Smooth muscle cell (in vitro differentiated cells): ENCODE data around the gene MRPS27. TPM values are rescaled to one million over a fixed set of nuclear protein-coding genes. Genes with fewer than 3 reads are reported as not detected.

ENCODE experiments used
- DNase-seq: peaks from one replicate; lab custom pipeline; 2025; ENCODE audit not compliant: unreplicated experiment; lab: John Stamatoyannopoulos, UW
- H2AFZ ChIP-seq: fragments of 200-600 bp; sonication (generic); 2 replicates; pipeline ENCODE4 v1.6.0; 2016; ENCODE audit warnings: antibody characterized with exemption, low read depth, mild to moderate bottlenecking
- H3F3A ChIP-seq: fragments of 200-600 bp; sonication (generic); 2 replicates; pipeline ENCODE4 v1.6.0; 2017; ENCODE audit warnings: antibody characterized with exemption, low read depth
- H3K27ac ChIP-seq: fragments of 200-600 bp; sonication (generic); 2 replicates; pipeline ENCODE4 v1.5.1; 2016; ENCODE audit warnings: low read depth, mild to moderate bottlenecking
- H3K27me3 ChIP-seq: fragments of 200-600 bp; sonication (generic); 2 replicates; pipeline ENCODE4 v1.6.1; 2016; ENCODE audit warnings: low read depth, mild to moderate bottlenecking
- H3K36me3 ChIP-seq: fragments of 200-600 bp; sonication (generic); 2 replicates; pipeline ENCODE4 v1.5.1; 2016; ENCODE audit warnings: low read depth
- H3K4me1 ChIP-seq: fragments of 200-600 bp; sonication (generic); 2 replicates; pipeline ENCODE4 v1.5.1; 2016; ENCODE audit warnings: low read depth
- H3K4me2 ChIP-seq: fragments of 200-600 bp; sonication (generic); 2 replicates; pipeline ENCODE4 v1.6.0; 2016; ENCODE audit warnings: mild to moderate bottlenecking
- H3K4me3 ChIP-seq: fragments of 200-600 bp; sonication (generic); 2 replicates; pipeline ENCODE4 v1.5.1; 2016; ENCODE audit warnings: mild to moderate bottlenecking
- H3K79me2 ChIP-seq: fragments of 200-600 bp; sonication (generic); 2 replicates; pipeline ENCODE4 v1.6.0; 2016; ENCODE audit warnings: low read depth, mild to moderate bottlenecking
- H3K9ac ChIP-seq: fragments of 200-600 bp; sonication (generic); 2 replicates; pipeline ENCODE4 v1.6.0; 2016; ENCODE audit warnings: low read depth
- H3K9me3 ChIP-seq: fragments of 200-600 bp; sonication (generic); replicated peaks from 2 replicates; pipeline ENCODE4 v1.5.1; 2016; ENCODE audit warnings: low read depth
- H4K20me1 ChIP-seq: fragments of 200-600 bp; sonication (generic); 2 replicates; pipeline ENCODE4 v1.6.0; 2016; ENCODE audit warnings: low read depth
- CTCF ChIP-seq: fragments of 200-600 bp; sonication (generic); IDR thresholded peaks from 2 replicates; pipeline ENCODE4 v1.5.1; 2017; ENCODE audit warnings: borderline replicate concordance, mild to moderate bottlenecking, antibody characterized with exemption; ENCODE audit not compliant: insufficient read depth, poor library complexity, severe bottlenecking
- WGBS: methylation state at CpG from one replicate; pipeline ENCODE4 v1.1.7; 2016; ENCODE audit warnings: low lambda C conversion rate; 5-methylcytosine and 5-hydroxymethylcytosine counted together
- polyA plus RNA-seq: library from polyadenylated mRNA; unstranded; fragments of >200 nt; fragmentation: Nextera tagmentation; extraction: Ambion mirVana; gene quantifications from 2 replicates; pipeline ENCODE4 v1.2.1, GENCODE V29; 2016
- total RNA-seq: library from RNA; depleted of rRNA; stranded (reverse); fragments of >200 nt; gene quantifications from 2 replicates; pipeline ENCODE4 v1.2.3, GENCODE V29; 2014

MRPS27 gene
- total and polyA plus RNA-seq, 2 experiments from 2014 or later: 36.7 to 38.3 TPM

GRCh38 chr5:72291601-72292000 lies 28.4 kb downstream of the MRPS27 start:
- Histone ChIP-seq H2AFZ (no peak overlapping the region), H3K79me2 (no peaks in the 10 kb centered on the region), H3F3A (peaks cover 5% of the 10 kb centered on the region), H4K20me1 (no peaks in the 10 kb centered on the region), H3K4me3 (no peak overlapping the region), H3K36me3 (peaks cover 5% of the 10 kb centered on the region), H3K9me3 (no peaks in the 10 kb centered on the region), H3K4me1 (no peaks in the 10 kb centered on the region), H3K9ac (no peak overlapping the region), H3K4me2 (no peak overlapping the region), H3K27ac (no peak overlapping the region), H3K27me3 (no peaks in the 10 kb centered on the region)
- WGBS: 95% methylated on average over 3 of the region's 3 CpGs
- DNase-seq: no peak
- no peak for TF ChIP-seq CTCF

- WGBS: 90% methylated on average over 6 of the region's 6 CpGs
- H3K36me3 ChIP-seq: peaks cover 3% of the 10 kb centered on the region
- H3F3A ChIP-seq: peaks cover 5% of the 10 kb centered on the region
- peak overlapping the region; percentile 27 for H3K27ac ChIP-seq
- H3K4me3 ChIP-seq: no peak overlapping the region
- no peaks in the 10 kb centered on the region for H3K4me1 ChIP-seq
- no peaks in the 10 kb centered on the region for H3K79me2 ChIP-seq
- H3K9ac ChIP-seq: no peak overlapping the region
- H4K20me1 ChIP-seq: no peaks in the 10 kb centered on the region
- DNase-seq: no peak
- H3K9me3 ChIP-seq: no peaks in the 10 kb centered on the region
- no peak overlapping the region for H3K4me2 ChIP-seq
- H2AFZ ChIP-seq: no peak overlapping the region
- TF ChIP-seq CTCF: no peak
- no peaks in the 10 kb centered on the region for H3K27me3 ChIP-seq
Observed at GRCh38 chr5:72290356-72291133, 29.5 kb downstream of the MRPS27 start.

- Histone ChIP-seq H3K9ac (no peak overlapping the region), H3K4me3 (no peak overlapping the region), H3K27ac (no peak overlapping the region), H2AFZ (no peak overlapping the region), H4K20me1 (no peaks in the 10 kb centered on the region), H3K4me1 (no peaks in the 10 kb centered on the region), H3F3A (peaks cover 7% of the 10 kb centered on the region), H3K4me2 (no peak overlapping the region), H3K9me3 (no peaks in the 10 kb centered on the region), H3K36me3 (no peaks in the 10 kb centered on the region), H3K27me3 (no peaks in the 10 kb centered on the region), H3K79me2 (no peaks in the 10 kb centered on the region)
- WGBS: 97% methylated on average over 2 of the region's 2 CpGs
- TF ChIP-seq CTCF: no peak
- no peak for DNase-seq
Observed at GRCh38 chr5:72288924-72289323, 31.1 kb downstream of the MRPS27 start.

- Histone ChIP-seq H4K20me1 (no peaks in the 10 kb centered on the region), H3K4me1 (peaks cover 12% of the 10 kb centered on the region), H3F3A (peaks cover 23% of the 10 kb centered on the region), H3K4me3 (no peak overlapping the region), H3K27ac (no peak overlapping the region), H3K27me3 (no peaks in the 10 kb centered on the region), H2AFZ (no peak overlapping the region), H3K4me2 (no peak overlapping the region), H3K9me3 (no peaks in the 10 kb centered on the region), H3K79me2 (no peaks in the 10 kb centered on the region), H3K36me3 (no peaks in the 10 kb centered on the region), H3K9ac (no peak overlapping the region)
- WGBS: 98% methylated on average over 5 of the region's 5 CpGs
- DNase-seq: no peak
- no peak for TF ChIP-seq CTCF
Observed at GRCh38 chr5:72286798-72287197, 33.2 kb downstream of the MRPS27 start.
